Tibial artery (tissue), 4 donors: ENCODE data around the gene TTYH1.
A peak's percentile ranks its signal among the peaks of the same experiment; 100 is the strongest.
"Not testable (repeated sequence)": the region's sequence is repeated elsewhere in the genome, so short reads cannot be mapped to it uniquely, and the experiment has no call there.

Source experiments
- DNase-seq, 2 donors: peaks; one replicate each; pipeline ENCODE4 v3.0.0-alpha.2; 2019
- H3K27ac ChIP-seq, 2 donors: fragments of 200-600 bp; sonication (generic) in 1 of 2; 1 replicate in 1 of 2; 2 replicates in 1 of 2; pipeline ENCODE4 v1.5.1; 2018 to 2019; ENCODE audit warnings: mild to moderate bottlenecking in 1 of 2
- H3K27me3 ChIP-seq, 2 donors: fragments of 200-600 bp; sonication (generic) in 1 of 2; one replicate each; pipeline versions ENCODE4 v1.5.1 to v1.6.0; 2016 to 2019
- H3K36me3 ChIP-seq, 3 donors: fragments of 200-600 bp; sonication (generic) in 2 of 3; one replicate each; pipeline ENCODE4 v1.5.1; 2016 to 2019; ENCODE audit warnings: mild to moderate bottlenecking in 2 of 3
- H3K4me1 ChIP-seq, 4 donors: fragments of 200-600 bp; sonication (generic) in 2 of 4; 1 replicate in 3 of 4; 2 replicates in 1 of 4; pipeline ENCODE4 v1.5.1; 2016 to 2019
- H3K4me3 ChIP-seq, 2 donors: fragments of 200-600 bp; sonication (generic) in 1 of 2; 1 replicate in 1 of 2; 2 replicates in 1 of 2; pipeline ENCODE4 v1.5.1; 2018 to 2019; ENCODE audit warnings: mild to moderate bottlenecking in 2 of 2
- H3K9me3 ChIP-seq, 3 donors: fragments of 200-600 bp; sonication (generic) in 1 of 3; one replicate each; pipeline ENCODE4 v1.5.1; 2016 to 2019
- CTCF ChIP-seq, 2 experiments: fragments of 200-600 bp in 1 of 2; fragments of 450-650 bp in 1 of 2; IDR thresholded peaks; one replicate each; pipeline ENCODE4 v1.5.1; 2017 to 2019; ENCODE audit warnings: antibody characterized with exemption in 2 of 2, mild to moderate bottlenecking in 1 of 2, moderate library complexity in 1 of 2
- intact Hi-C: fragments of 100-400 bp; cut with DNase I; formaldehyde crosslinking; loops from one replicate; pipeline ENCODE4 v1.15.0; 2023; ENCODE audit warnings: low total_unique reads

Gene TTYH1

GRCh38 chr19:54373781-54374631 is 41.3 kb upstream of the TTYH1 start:
- H3K27me3 ChIP-seq: peaks cover 0 to 4% of the 10 kb centered on the region in 2 donors
- no peak for TF ChIP-seq CTCF (IDR thresholded peaks at IDR 0.05)
- H3K4me3 ChIP-seq: no peak overlapping the region
- H3K27ac ChIP-seq: no peak overlapping the region
- H3K36me3 ChIP-seq: no peaks in the 10 kb centered on the region
- no peaks in the 10 kb centered on the region for H3K9me3 ChIP-seq
- no peaks in the 10 kb centered on the region for H3K4me1 ChIP-seq
- DNase-seq: peak in 1 of 2 donors; percentile 46
- intact Hi-C loops: no loop called here

- H3K27me3 ChIP-seq, H3K4me1 ChIP-seq, H3K9me3 ChIP-seq, DNase-seq, intact Hi-C loops, H3K4me3 ChIP-seq, H3K27ac ChIP-seq, H3K36me3 ChIP-seq: not testable (repeated sequence)
Observed at GRCh38 chr19:54375181-54375938, 39.9 kb upstream of the TTYH1 start.

GRCh38 chr19:54376610-54377285 is 38.5 kb upstream of the TTYH1 start:
- Histone ChIP-seq H3K27me3 (peaks cover 0 to 4% of the 10 kb centered on the region in 2 donors), H3K36me3 (no peaks in the 10 kb centered on the region), H3K4me3 (no peak overlapping the region), H3K4me1 (no peaks in the 10 kb centered on the region), H3K9me3 (no peaks in the 10 kb centered on the region), H3K27ac (no peak overlapping the region)
- TF ChIP-seq CTCF (IDR thresholded peaks at IDR 0.05): no peak
- no peak for DNase-seq
- intact Hi-C loops: no loop called here

- Histone ChIP-seq H3K27ac (no peak overlapping the region), H3K4me1 (no peaks in the 10 kb centered on the region), H3K27me3 (peaks cover 0 to 4% of the 10 kb centered on the region in 2 donors), H3K36me3 (no peaks in the 10 kb centered on the region), H3K9me3 (no peaks in the 10 kb centered on the region), H3K4me3 (no peak overlapping the region)
- no peak for DNase-seq
- TF ChIP-seq CTCF (IDR thresholded peaks at IDR 0.05): no peak
- intact Hi-C loops: no loop called here
Observed at GRCh38 chr19:54379187-54379678, 36.0 kb upstream of the TTYH1 start.

GRCh38 chr19:54380897-54381296 is 34.4 kb upstream of the TTYH1 start:
- Histone ChIP-seq H3K4me3 (no peak overlapping the region), H3K36me3 (no peaks in the 10 kb centered on the region), H3K9me3 (no peaks in the 10 kb centered on the region), H3K27ac (no peak overlapping the region), H3K27me3 (peaks cover 0 to under 1% of the 10 kb centered on the region in 2 donors), H3K4me1 (no peaks in the 10 kb centered on the region)
- intact Hi-C loops: no loop called here
- no peak for TF ChIP-seq CTCF (IDR thresholded peaks at IDR 0.05)
- no peak for DNase-seq

GRCh38 chr19:54382041-54382440 is 33.2 kb upstream of the TTYH1 start:
- H3K36me3 ChIP-seq, H3K27me3 ChIP-seq, H3K9me3 ChIP-seq, H3K27ac ChIP-seq, intact Hi-C loops, H3K4me1 ChIP-seq, DNase-seq, H3K4me3 ChIP-seq: not testable (repeated sequence)
